MCF 10A (cell line): Measurements from ENCODE around the gene SORCS1. TPM values are rescaled to one million over a fixed set of nuclear protein-coding genes. Genes with fewer than 3 reads are reported as not detected.

ENCODE experiments used
- BruUV-seq: library from RNA; stranded (reverse); fragments of 400-500 nt; replicated peaks from 2 replicates; lab custom pipeline; 2021; lab: Mats Ljungman, UMichigan
- CTCF ChIA-PET: fragments of 300-600 bp; sonication (Branson Sonifier 250); formaldehyde crosslinking; extraction: SDS; loops from one replicate; lab custom pipeline; 2021; ENCODE audit warnings: antibody characterized with exemption, inconsistent platforms; lab: Yijun Ruan, JAX
- POLR2A ChIA-PET: fragments of 300-600, 350-650 bp; sonication (Branson Sonifier 250); formaldehyde crosslinking; extraction: SDS; loops from one replicate; lab custom pipeline; 2020; ENCODE audit warnings: antibody characterized with exemption, inconsistent platforms; lab: Yijun Ruan, JAX
- DNase-seq: peaks from one replicate; pipeline ENCODE4 v3.0.0-alpha.2; 2018; ENCODE audit not compliant: unreplicated experiment
- H3K27ac Mint-ChIP-seq: one replicate; pipeline ENCODE4 v1.8.0; 2022; ENCODE audit warnings: mild to moderate bottlenecking, low read depth, mixed read lengths; ENCODE audit not compliant: unreplicated experiment
- H3K27me3 Mint-ChIP-seq: one replicate; pipeline ENCODE4 v1.8.0; 2022; ENCODE audit warnings: mixed read lengths; ENCODE audit not compliant: insufficient read depth, unreplicated experiment
- H3K36me3 Mint-ChIP-seq: one replicate; pipeline ENCODE4 v1.8.0; 2022; ENCODE audit warnings: mild to moderate bottlenecking, moderate library complexity, mixed read lengths; ENCODE audit not compliant: insufficient read depth, unreplicated experiment
- H3K4me1 Mint-ChIP-seq: one replicate; pipeline ENCODE4 v1.8.0; 2022; ENCODE audit warnings: mixed read lengths; ENCODE audit not compliant: insufficient read depth, unreplicated experiment
- H3K4me3 Mint-ChIP-seq: one replicate; pipeline ENCODE4 v1.8.0; 2022; ENCODE audit warnings: mild to moderate bottlenecking, moderate library complexity, mixed read lengths; ENCODE audit not compliant: unreplicated experiment
- H3K9me3 Mint-ChIP-seq: one replicate; pipeline ENCODE4 v1.8.0; 2022; ENCODE audit warnings: mixed read lengths; ENCODE audit not compliant: unreplicated experiment
- CTCF ChIP-seq: fragments of 200-600 bp; IDR thresholded peaks from one replicate; pipeline ENCODE4 v1.8.0; 2022; ENCODE audit warnings: antibody characterized with exemption, mild to moderate bottlenecking; ENCODE audit not compliant: unreplicated experiment
- intact Hi-C: fragments of 100-400 bp; cut with micrococcal nuclease; formaldehyde crosslinking; loops from 2 replicates; pipeline ENCODE4 v1.14.1; 2022
- total RNA-seq: library from RNA; stranded (reverse); gene quantifications from 2 replicates; pipeline ENCODE4 v1.2.3, GENCODE V29; 2022

Gene SORCS1
- total RNA-seq, 1 experiment from 2014 or later, result 0.54 TPM

- H3K27ac Mint-ChIP-seq, result no peak overlapping the region
- BruUV-seq, result no TSS peak
- DNase-seq, result peak; percentile 35
- intact Hi-C loops, result loop anchor here (1.0 to 2.0 kb wide), 2 partner anchors 216 to 306 kb away; no protein-coding TSS in a partner anchor
- no peaks in the 10 kb centered on the region for H3K9me3 Mint-ChIP-seq
- POLR2A ChIA-PET, result interaction anchor here (0.6 kb wide), 1 partner anchor 1811 kb away, joined by 3 read pairs; no protein-coding TSS in a partner anchor
- TF ChIP-seq CTCF, result no peak
- CTCF ChIA-PET, result interaction anchor here (0.5 to 1.0 kb wide), 3 partner anchors 12 to 329 kb away, joined by 4 to 5 read pairs (median 4); no protein-coding TSS in a partner anchor
- no peaks in the 10 kb centered on the region for H3K4me1 Mint-ChIP-seq
- H3K36me3 Mint-ChIP-seq, result no peaks in the 10 kb centered on the region
- no peak overlapping the region for H3K4me3 Mint-ChIP-seq
- no peaks in the 10 kb centered on the region for H3K27me3 Mint-ChIP-seq
These were observed 153.4 kb downstream of the SORCS1 start for GRCh38 chr10:107011105-107011504.

GRCh38 chr10:107010531-107010930 is 154.0 kb downstream of the SORCS1 start:
- POLR2A ChIA-PET, result interaction anchor here (0.6 to 0.7 kb wide), 2 partner anchors 279 to 1811 kb away, joined by 3 to 4 read pairs; no protein-coding TSS in a partner anchor

GRCh38 chr10:107004362-107004761 is 160.1 kb downstream of the SORCS1 start:
- H3K9me3 Mint-ChIP-seq, result no peaks in the 10 kb centered on the region
- no peaks in the 10 kb centered on the region for H3K36me3 Mint-ChIP-seq
- H3K27me3 Mint-ChIP-seq, result no peaks in the 10 kb centered on the region
- intact Hi-C loops, result no loop called here
- no peak for TF ChIP-seq CTCF
- POLR2A ChIA-PET, result no interaction called here
- H3K4me3 Mint-ChIP-seq, result no peak overlapping the region
- no TSS peak for BruUV-seq
- DNase-seq, result no peak
- CTCF ChIA-PET, result no interaction called here
- no peak overlapping the region for H3K27ac Mint-ChIP-seq
- no peaks in the 10 kb centered on the region for H3K4me1 Mint-ChIP-seq

More at GRCh38 chr10:107010531-107010930, 154.0 kb downstream of the SORCS1 start:
- no peak for DNase-seq
- Mint-ChIP-seq H3K4me3 (no peak overlapping the region), H3K27me3 (no peaks in the 10 kb centered on the region), H3K9me3 (no peaks in the 10 kb centered on the region), H3K4me1 (no peaks in the 10 kb centered on the region), H3K27ac (no peak overlapping the region), H3K36me3 (no peaks in the 10 kb centered on the region)
- BruUV-seq, result no TSS peak
- no peak for TF ChIP-seq CTCF
- CTCF ChIA-PET, result interaction anchor here (0.5 to 1.0 kb wide), 5 partner anchors 12 to 1917 kb away, joined by 3 to 5 read pairs (median 4); no protein-coding TSS in a partner anchor
- intact Hi-C loops, result loop anchor here (2.0 kb wide), 1 partner anchor 216 kb away; no protein-coding TSS in a partner anchor

- Mint-ChIP-seq H3K4me1 (no peaks in the 10 kb centered on the region), H3K4me3 (no peak overlapping the region), H3K36me3 (no peaks in the 10 kb centered on the region), H3K27ac (no peak overlapping the region), H3K9me3 (no peaks in the 10 kb centered on the region), H3K27me3 (no peaks in the 10 kb centered on the region)
- TF ChIP-seq CTCF, result no peak
- CTCF ChIA-PET, result no interaction called here
- DNase-seq, result no peak
- intact Hi-C loops, result no loop called here
- BruUV-seq, result no TSS peak
- POLR2A ChIA-PET, result no interaction called here
These were observed 162.4 kb downstream of the SORCS1 start for GRCh38 chr10:107002068-107002467.
